A549 (cell line): ENCODE measurements around the gene HOXB7.

ENCODE experiments used
- BHLHE40 ChIP-seq: IDR thresholded peaks from 2 replicates; pipeline ENCODE4 v1.6.1; 2012; ENCODE audit warnings: low read depth, low read length, inconsistent platforms
- EP300 ChIP-seq, 2 experiments: fragments of >200 bp; sonication (Bioruptor Twin); formaldehyde crosslinking; IDR thresholded peaks; 2 replicates in 1 of 2; 3 replicates in 1 of 2; pipeline ENCODE4 v1.6.1; 2016 to 2017
- POLR2A ChIP-seq: IDR thresholded peaks from 2 replicates; pipeline ENCODE4 v1.6.1; 2012; ENCODE audit warnings: mild to moderate bottlenecking, low read length
- RFX5 ChIP-seq: fragments of 450-650 bp; IDR thresholded peaks from 2 replicates; pipeline ENCODE4 v1.7.1; 2014; ENCODE audit warnings: antibody characterized with exemption, mild to moderate bottlenecking, moderate library complexity
- SMC3 ChIP-seq: fragments of >200 bp; sonication (Bioruptor Twin); formaldehyde crosslinking; IDR thresholded peaks from 3 replicates; pipeline ENCODE4 v1.6.1; 2018; ENCODE audit warnings: inconsistent platforms
- ZC3H11A ChIP-seq: fragments of 450-650 bp; IDR thresholded peaks from 2 replicates; pipeline ENCODE4 v1.6.1; 2014; ENCODE audit warnings: antibody characterized with exemption, mild to moderate bottlenecking
- TF ChIP-seq, protein P1 (sequence below): fragments of >200 bp; sonication (Bioruptor Twin); formaldehyde crosslinking; IDR thresholded peaks from 3 replicates; pipeline ENCODE4 v1.5.1; 2016
- TF ChIP-seq, protein P2 (sequence below): fragments of 450-650 bp; IDR thresholded peaks from 2 replicates; pipeline ENCODE4 v1.6.1; 2014; ENCODE audit warnings: antibody characterized with exemption

DNA sequence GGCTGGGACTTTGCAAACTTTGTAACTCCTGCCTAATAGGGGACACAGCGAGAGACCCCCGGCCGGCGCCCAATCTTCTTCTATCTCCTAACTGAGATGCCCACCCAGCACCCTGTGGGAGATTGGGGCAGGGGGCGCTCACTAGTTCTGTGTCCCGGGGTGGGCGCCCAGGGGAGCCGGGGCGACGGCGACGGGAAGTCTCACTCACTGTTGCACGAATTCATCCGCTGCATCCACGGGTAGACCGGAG lies 13.4 kb downstream of the HOXB7 start:
- TF ChIP-seq BHLHE40 (no peak), EP300 (IDR thresholded peaks at IDR 0.05) (no peak), POLR2A (no peak), SMC3 (no peak), RFX5 (no peak), ZC3H11A (no peak)
- TF ChIP-seq, protein P1, sequence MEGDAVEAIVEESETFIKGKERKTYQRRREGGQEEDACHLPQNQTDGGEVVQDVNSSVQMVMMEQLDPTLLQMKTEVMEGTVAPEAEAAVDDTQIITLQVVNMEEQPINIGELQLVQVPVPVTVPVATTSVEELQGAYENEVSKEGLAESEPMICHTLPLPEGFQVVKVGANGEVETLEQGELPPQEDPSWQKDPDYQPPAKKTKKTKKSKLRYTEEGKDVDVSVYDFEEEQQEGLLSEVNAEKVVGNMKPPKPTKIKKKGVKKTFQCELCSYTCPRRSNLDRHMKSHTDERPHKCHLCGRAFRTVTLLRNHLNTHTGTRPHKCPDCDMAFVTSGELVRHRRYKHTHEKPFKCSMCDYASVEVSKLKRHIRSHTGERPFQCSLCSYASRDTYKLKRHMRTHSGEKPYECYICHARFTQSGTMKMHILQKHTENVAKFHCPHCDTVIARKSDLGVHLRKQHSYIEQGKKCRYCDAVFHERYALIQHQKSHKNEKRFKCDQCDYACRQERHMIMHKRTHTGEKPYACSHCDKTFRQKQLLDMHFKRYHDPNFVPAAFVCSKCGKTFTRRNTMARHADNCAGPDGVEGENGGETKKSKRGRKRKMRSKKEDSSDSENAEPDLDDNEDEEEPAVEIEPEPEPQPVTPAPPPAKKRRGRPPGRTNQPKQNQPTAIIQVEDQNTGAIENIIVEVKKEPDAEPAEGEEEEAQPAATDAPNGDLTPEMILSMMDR: no peak
- TF ChIP-seq, protein P2, sequence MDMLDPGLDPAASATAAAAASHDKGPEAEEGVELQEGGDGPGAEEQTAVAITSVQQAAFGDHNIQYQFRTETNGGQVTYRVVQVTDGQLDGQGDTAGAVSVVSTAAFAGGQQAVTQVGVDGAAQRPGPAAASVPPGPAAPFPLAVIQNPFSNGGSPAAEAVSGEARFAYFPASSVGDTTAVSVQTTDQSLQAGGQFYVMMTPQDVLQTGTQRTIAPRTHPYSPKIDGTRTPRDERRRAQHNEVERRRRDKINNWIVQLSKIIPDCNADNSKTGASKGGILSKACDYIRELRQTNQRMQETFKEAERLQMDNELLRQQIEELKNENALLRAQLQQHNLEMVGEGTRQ: no peak
